GM23338 (cell line): ENCODE measurements around the gene PCYT2. TPM values are rescaled to one million over a fixed set of nuclear protein-coding genes. Genes with fewer than 3 reads are reported as not detected.
A peak's percentile ranks its signal among the peaks of the same experiment; 100 is the strongest.

Experiments used
- ATAC-seq: fragments of 200-7000 bp; cut with Tn5 transposase; 3 replicates; pipeline ENCODE4 v1.9.1; 2020
- DNase-seq: peaks from one replicate; pipeline ENCODE4 v3.0.0-alpha.2; 2015; ENCODE audit warnings: low spot score
- H2AFZ ChIP-seq: fragments of 200-600 bp; sonication (generic); 2 replicates; pipeline ENCODE4 v1.8.0; 2016; ENCODE audit warnings: antibody characterized with exemption, mild to moderate bottlenecking, moderate library complexity
- H3F3A ChIP-seq: fragments of 200-600 bp; sonication (generic); replicated peaks from 2 replicates; pipeline ENCODE4 v1.8.0; 2017; ENCODE audit warnings: antibody characterized with exemption, mixed run types, low read depth
- H3K27ac ChIP-seq: fragments of 200-600 bp; sonication (generic); 2 replicates; pipeline ENCODE4 v1.6.1; 2016; ENCODE audit warnings: low read depth
- H3K27me3 ChIP-seq: fragments of 200-600 bp; sonication (generic); 2 replicates; pipeline ENCODE4 v1.8.0; 2016; ENCODE audit warnings: mild to moderate bottlenecking, mixed run types, moderate library complexity; ENCODE audit not compliant: insufficient read depth
- H3K36me3 ChIP-seq: fragments of 200-600 bp; sonication (generic); 2 replicates; pipeline ENCODE4 v1.8.0; 2016; ENCODE audit warnings: mild to moderate bottlenecking; ENCODE audit not compliant: insufficient read depth
- H3K4me1 ChIP-seq: fragments of 200-600 bp; sonication (generic); 2 replicates; pipeline ENCODE4 v1.8.0; 2016; ENCODE audit warnings: mild to moderate bottlenecking, moderate library complexity; ENCODE audit not compliant: insufficient read depth
- H3K4me2 ChIP-seq: fragments of 200-600 bp; sonication (generic); 2 replicates; pipeline ENCODE4 v1.7.1; 2017; ENCODE audit warnings: mixed run types
- H3K4me3 ChIP-seq: fragments of 200-600 bp; sonication (generic); 2 replicates; pipeline ENCODE4 v1.6.1; 2016; ENCODE audit warnings: mixed run types
- H3K79me2 ChIP-seq: fragments of 200-600 bp; sonication (generic); replicated peaks from 2 replicates; pipeline ENCODE4 v1.8.0; 2017; ENCODE audit warnings: mild to moderate bottlenecking; ENCODE audit not compliant: insufficient read depth
- H3K9me2 ChIP-seq: fragments of 200-600 bp; sonication (generic); 2 replicates; pipeline ENCODE4 v1.8.0; 2017; ENCODE audit not compliant: insufficient read depth
- H4K20me1 ChIP-seq: fragments of 200-600 bp; sonication (generic); replicated peaks from 2 replicates; pipeline ENCODE4 v1.8.0; 2017; ENCODE audit warnings: mild to moderate bottlenecking; ENCODE audit not compliant: insufficient read depth
- H3K27ac Mint-ChIP-seq: 2 replicates; pipeline ENCODE4 v1.8.0; 2020; ENCODE audit warnings: inconsistent platforms, mild to moderate bottlenecking, moderate library complexity, mixed read lengths
- H3K27me3 Mint-ChIP-seq: 3 replicates; pipeline ENCODE4 v1.8.0; 2022; ENCODE audit warnings: low read depth, mild to moderate bottlenecking, moderate library complexity, mixed read lengths, inconsistent platforms; ENCODE audit not compliant: insufficient read depth, poor library complexity
- H3K36me3 Mint-ChIP-seq: 3 replicates; pipeline ENCODE4 v1.8.0; 2021; ENCODE audit warnings: low read depth, mild to moderate bottlenecking, inconsistent platforms, moderate library complexity, mixed read lengths
- H3K4me1 Mint-ChIP-seq: 3 replicates; pipeline ENCODE4 v1.8.0; 2020; ENCODE audit warnings: mild to moderate bottlenecking, inconsistent platforms, mixed read lengths
- H3K4me3 Mint-ChIP-seq: 3 replicates; pipeline ENCODE4 v1.8.0; 2021; ENCODE audit warnings: moderate library complexity, mild to moderate bottlenecking, inconsistent platforms, mixed read lengths
- H3K9me3 Mint-ChIP-seq: 3 replicates; pipeline ENCODE4 v1.8.0; 2020; ENCODE audit warnings: moderate library complexity, mild to moderate bottlenecking, inconsistent platforms, mixed read lengths
- CREB1 ChIP-seq: fragments of 250-450 bp; sonication (Bioruptor Pico); IDR thresholded peaks from 2 replicates; pipeline ENCODE4 v1.5.0; 2020; ENCODE audit warnings: low read depth, mild to moderate bottlenecking, moderate library complexity
- EZH2 ChIP-seq: fragments of 200-600 bp; sonication (generic); IDR thresholded peaks from one replicate; pipeline ENCODE4 v1.8.0; 2017; ENCODE audit warnings: antibody characterized with exemption, mild to moderate bottlenecking, low read depth; ENCODE audit not compliant: unreplicated experiment
- EZH2phosphoT487 ChIP-seq: fragments of 200-600 bp; sonication (generic); IDR thresholded peaks from one replicate; pipeline ENCODE4 v1.8.1; 2018; ENCODE audit warnings: antibody characterized with exemption; ENCODE audit not compliant: unreplicated experiment
- JUNB ChIP-seq: IDR thresholded peaks from one replicate; pipeline ENCODE4 v1.6.1; 2016; ENCODE audit warnings: antibody characterized with exemption; ENCODE audit not compliant: unreplicated experiment
- NANOG ChIP-seq: IDR thresholded peaks from 2 replicates; pipeline ENCODE4 v1.6.1; 2016; ENCODE audit warnings: antibody characterized with exemption, borderline replicate concordance
- POLR2AphosphoS5 ChIP-seq: IDR thresholded peaks from 2 replicates; pipeline ENCODE4 v1.6.1; 2016; ENCODE audit warnings: antibody characterized with exemption, low read depth
- STAT1 ChIP-seq: IDR thresholded peaks from one replicate; pipeline ENCODE4 v1.6.1; 2016; ENCODE audit warnings: antibody characterized with exemption; ENCODE audit not compliant: unreplicated experiment
- ZNF114 ChIP-seq: fragments of 250-450 bp; sonication (Bioruptor Pico); IDR thresholded peaks from 2 replicates; pipeline ENCODE4 v1.5.0; 2020; ENCODE audit warnings: mild to moderate bottlenecking, moderate library complexity
- ZNF331 ChIP-seq: fragments of 250-450 bp; sonication (Bioruptor Pico); IDR thresholded peaks from 2 replicates; pipeline ENCODE4 v1.5.0; 2020; ENCODE audit warnings: low read depth, mild to moderate bottlenecking, moderate library complexity
- polyA plus RNA-seq: library from polyadenylated mRNA; unstranded; fragments of >200 nt; fragmentation: Nextera tagmentation; extraction: Ambion mirVana; gene quantifications from 2 replicates; pipeline ENCODE4 v1.2.1, GENCODE V29; 2016
- total RNA-seq: library from RNA; depleted of rRNA; stranded (reverse); fragments of >200 nt; shearing (Covaris generic); gene quantifications from 2 replicates; pipeline ENCODE4 v1.2.3, GENCODE V29; 2014
- TF ChIP-seq, protein P1 (sequence below): fragments of 250-450 bp; sonication (Bioruptor Pico); IDR thresholded peaks from 2 replicates; pipeline ENCODE4 v1.5.0; 2020; ENCODE audit warnings: mild to moderate bottlenecking, moderate library complexity
- TF ChIP-seq, protein P2 (sequence below): IDR thresholded peaks from 2 replicates; pipeline ENCODE4 v1.6.1; 2016; ENCODE audit warnings: antibody characterized with exemption
- TF ChIP-seq, protein P3 (sequence below), 2 experiments: fragments of 200-600 bp in 1 of 2; sonication (generic) in 1 of 2; conservative IDR thresholded peaks; 2 replicates each; pipeline versions ENCODE4 v1.5.1 to v1.6.1; 2016 to 2017; ENCODE audit warnings: antibody characterized with exemption in 2 of 2, low read depth in 2 of 2, mild to moderate bottlenecking in 2 of 2, moderate library complexity in 1 of 2
- TF ChIP-seq, protein P4 (sequence below): IDR thresholded peaks from one replicate; pipeline ENCODE4 v1.6.1; 2018; ENCODE audit warnings: antibody characterized with exemption; ENCODE audit not compliant: unreplicated experiment

Gene PCYT2
- total and polyA plus RNA-seq, 2 experiments from 2014 or later, result 51.6 to 82.9 TPM

DNA sequence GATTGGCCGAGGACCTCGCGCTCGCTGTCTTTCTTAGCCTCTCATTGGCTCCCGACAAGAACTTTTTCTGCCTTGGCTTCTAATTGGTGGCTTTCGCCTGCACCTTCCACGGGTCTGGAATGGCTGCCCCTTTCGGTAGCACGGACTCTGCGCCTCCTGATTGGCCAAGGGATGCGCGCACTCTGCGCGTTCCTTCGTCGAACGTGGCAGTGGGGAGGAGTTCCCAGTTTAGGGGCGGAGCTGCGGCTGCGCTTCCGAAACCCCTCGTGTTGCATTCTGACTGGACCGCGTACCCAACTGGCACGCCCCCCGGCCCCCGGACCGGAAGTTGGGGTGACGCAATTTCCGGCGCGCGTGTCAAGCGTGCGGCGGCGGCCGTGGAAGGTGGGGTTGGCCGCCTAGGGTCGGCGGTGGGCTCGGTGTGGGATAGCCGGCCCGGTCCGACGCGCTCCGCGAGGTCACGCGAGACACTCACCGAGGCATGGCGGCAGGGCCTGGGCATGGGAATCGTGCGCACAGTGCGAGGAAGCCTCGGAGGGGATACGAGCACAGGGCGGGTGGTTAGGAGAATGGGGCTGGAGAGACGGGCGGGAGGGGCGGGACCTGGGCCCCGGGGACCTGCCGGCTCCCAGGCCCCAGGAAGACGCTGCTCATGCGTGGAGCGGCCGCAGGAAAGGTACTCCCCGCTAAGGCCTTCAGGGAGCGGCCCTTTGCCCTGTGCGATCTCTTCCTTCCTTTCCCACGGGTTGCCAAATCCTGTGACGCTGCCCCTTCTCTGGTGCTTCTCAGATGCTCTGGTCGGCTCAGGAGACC is 50.2 kb downstream of the PCYT2 start:
- Mint-ChIP-seq H3K27ac (peak overlapping the region; percentile 98), H3K4me3 (peak overlapping the region; percentile 95), H3K4me1 (peaks cover 14% of the 10 kb centered on the region), H3K36me3 (peaks cover 49% of the 10 kb centered on the region), H3K27me3 (peaks cover 24% of the 10 kb centered on the region), H3K9me3 (peaks cover 2% of the 10 kb centered on the region; the same call in 1 of the 3 replicates)
- Histone ChIP-seq H2AFZ (no peak overlapping the region), H3K4me1 (peaks cover 13% of the 10 kb centered on the region), H3K36me3 (peaks cover 6% of the 10 kb centered on the region; the same call in 1 of the 2 replicates), H3K79me2 (peaks cover 72% of the 10 kb centered on the region), H3F3A (peaks cover 52% of the 10 kb centered on the region), H3K9me2 (no peaks in the 10 kb centered on the region), H3K27me3 (no peaks in the 10 kb centered on the region), H4K20me1 (peaks cover 40% of the 10 kb centered on the region), H3K27ac (0 out of 2 replicates have a peak overlapping the region, but pooled peaks have one; percentile 40), H3K4me3 (peak overlapping the region; percentile 94), H3K4me2 (peak overlapping the region; percentile 93)
- ATAC-seq, result peak; percentile 91
- peak; percentile 100 for TF ChIP-seq ZNF114 (CRISPR knock-in tag)
- no peak for TF ChIP-seq NANOG
- no peak for TF ChIP-seq JUNB
- TF ChIP-seq, protein P1, sequence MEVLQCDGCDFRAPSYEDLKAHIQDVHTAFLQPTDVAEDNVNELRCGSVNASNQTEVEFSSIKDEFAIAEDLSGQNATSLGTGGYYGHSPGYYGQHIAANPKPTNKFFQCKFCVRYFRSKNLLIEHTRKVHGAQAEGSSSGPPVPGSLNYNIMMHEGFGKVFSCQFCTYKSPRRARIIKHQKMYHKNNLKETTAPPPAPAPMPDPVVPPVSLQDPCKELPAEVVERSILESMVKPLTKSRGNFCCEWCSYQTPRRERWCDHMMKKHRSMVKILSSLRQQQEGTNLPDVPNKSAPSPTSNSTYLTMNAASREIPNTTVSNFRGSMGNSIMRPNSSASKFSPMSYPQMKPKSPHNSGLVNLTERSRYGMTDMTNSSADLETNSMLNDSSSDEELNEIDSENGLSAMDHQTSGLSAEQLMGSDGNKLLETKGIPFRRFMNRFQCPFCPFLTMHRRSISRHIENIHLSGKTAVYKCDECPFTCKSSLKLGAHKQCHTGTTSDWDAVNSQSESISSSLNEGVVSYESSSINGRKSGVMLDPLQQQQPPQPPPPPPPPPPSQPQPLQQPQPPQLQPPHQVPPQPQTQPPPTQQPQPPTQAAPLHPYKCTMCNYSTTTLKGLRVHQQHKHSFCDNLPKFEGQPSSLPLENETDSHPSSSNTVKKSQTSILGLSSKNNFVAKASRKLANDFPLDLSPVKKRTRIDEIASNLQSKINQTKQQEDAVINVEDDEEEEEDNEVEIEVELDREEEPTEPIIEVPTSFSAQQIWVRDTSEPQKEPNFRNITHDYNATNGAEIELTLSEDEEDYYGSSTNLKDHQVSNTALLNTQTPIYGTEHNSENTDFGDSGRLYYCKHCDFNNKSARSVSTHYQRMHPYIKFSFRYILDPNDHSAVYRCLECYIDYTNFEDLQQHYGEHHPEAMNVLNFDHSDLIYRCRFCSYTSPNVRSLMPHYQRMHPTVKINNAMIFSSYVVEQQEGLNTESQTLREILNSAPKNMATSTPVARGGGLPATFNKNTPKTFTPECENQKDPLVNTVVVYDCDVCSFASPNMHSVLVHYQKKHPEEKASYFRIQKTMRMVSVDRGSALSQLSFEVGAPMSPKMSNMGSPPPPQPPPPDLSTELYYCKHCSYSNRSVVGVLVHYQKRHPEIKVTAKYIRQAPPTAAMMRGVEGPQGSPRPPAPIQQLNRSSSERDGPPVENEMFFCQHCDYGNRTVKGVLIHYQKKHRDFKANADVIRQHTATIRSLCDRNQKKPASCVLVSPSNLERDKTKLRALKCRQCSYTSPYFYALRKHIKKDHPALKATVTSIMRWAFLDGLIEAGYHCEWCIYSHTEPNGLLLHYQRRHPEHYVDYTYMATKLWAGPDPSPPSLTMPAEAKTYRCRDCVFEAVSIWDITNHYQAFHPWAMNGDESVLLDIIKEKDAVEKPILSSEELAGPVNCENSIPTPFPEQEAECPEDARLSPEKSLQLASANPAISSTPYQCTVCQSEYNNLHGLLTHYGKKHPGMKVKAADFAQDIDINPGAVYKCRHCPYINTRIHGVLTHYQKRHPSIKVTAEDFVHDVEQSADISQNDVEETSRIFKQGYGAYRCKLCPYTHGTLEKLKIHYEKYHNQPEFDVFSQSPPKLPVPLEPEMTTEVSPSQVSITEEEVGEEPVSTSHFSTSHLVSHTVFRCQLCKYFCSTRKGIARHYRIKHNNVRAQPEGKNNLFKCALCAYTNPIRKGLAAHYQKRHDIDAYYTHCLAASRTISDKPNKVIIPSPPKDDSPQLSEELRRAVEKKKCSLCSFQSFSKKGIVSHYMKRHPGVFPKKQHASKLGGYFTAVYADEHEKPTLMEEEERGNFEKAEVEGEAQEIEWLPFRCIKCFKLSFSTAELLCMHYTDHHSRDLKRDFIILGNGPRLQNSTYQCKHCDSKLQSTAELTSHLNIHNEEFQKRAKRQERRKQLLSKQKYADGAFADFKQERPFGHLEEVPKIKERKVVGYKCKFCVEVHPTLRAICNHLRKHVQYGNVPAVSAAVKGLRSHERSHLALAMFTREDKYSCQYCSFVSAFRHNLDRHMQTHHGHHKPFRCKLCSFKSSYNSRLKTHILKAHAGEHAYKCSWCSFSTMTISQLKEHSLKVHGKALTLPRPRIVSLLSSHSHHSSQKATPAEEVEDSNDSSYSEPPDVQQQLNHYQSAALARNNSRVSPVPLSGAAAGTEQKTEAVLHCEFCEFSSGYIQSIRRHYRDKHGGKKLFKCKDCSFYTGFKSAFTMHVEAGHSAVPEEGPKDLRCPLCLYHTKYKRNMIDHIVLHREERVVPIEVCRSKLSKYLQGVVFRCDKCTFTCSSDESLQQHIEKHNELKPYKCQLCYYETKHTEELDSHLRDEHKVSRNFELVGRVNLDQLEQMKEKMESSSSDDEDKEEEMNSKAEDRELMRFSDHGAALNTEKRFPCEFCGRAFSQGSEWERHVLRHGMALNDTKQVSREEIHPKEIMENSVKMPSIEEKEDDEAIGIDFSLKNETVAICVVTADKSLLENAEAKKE, result no peak
- TF ChIP-seq, protein P2, sequence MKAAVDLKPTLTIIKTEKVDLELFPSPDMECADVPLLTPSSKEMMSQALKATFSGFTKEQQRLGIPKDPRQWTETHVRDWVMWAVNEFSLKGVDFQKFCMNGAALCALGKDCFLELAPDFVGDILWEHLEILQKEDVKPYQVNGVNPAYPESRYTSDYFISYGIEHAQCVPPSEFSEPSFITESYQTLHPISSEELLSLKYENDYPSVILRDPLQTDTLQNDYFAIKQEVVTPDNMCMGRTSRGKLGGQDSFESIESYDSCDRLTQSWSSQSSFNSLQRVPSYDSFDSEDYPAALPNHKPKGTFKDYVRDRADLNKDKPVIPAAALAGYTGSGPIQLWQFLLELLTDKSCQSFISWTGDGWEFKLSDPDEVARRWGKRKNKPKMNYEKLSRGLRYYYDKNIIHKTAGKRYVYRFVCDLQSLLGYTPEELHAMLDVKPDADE, result peak; percentile 66
- 0 out of 2 replicates have a peak, but pooled peaks have one; percentile 42 for TF ChIP-seq ZNF331 (CRISPR knock-in tag)
- TF ChIP-seq, protein P3, sequence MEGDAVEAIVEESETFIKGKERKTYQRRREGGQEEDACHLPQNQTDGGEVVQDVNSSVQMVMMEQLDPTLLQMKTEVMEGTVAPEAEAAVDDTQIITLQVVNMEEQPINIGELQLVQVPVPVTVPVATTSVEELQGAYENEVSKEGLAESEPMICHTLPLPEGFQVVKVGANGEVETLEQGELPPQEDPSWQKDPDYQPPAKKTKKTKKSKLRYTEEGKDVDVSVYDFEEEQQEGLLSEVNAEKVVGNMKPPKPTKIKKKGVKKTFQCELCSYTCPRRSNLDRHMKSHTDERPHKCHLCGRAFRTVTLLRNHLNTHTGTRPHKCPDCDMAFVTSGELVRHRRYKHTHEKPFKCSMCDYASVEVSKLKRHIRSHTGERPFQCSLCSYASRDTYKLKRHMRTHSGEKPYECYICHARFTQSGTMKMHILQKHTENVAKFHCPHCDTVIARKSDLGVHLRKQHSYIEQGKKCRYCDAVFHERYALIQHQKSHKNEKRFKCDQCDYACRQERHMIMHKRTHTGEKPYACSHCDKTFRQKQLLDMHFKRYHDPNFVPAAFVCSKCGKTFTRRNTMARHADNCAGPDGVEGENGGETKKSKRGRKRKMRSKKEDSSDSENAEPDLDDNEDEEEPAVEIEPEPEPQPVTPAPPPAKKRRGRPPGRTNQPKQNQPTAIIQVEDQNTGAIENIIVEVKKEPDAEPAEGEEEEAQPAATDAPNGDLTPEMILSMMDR (conservative IDR thresholded peaks at IDR 0.05; ENCODE audit: low read depth in 2 of 2), result no peak
- TF ChIP-seq EZH2phosphoT487, result no peak
- TF ChIP-seq, protein P4, sequence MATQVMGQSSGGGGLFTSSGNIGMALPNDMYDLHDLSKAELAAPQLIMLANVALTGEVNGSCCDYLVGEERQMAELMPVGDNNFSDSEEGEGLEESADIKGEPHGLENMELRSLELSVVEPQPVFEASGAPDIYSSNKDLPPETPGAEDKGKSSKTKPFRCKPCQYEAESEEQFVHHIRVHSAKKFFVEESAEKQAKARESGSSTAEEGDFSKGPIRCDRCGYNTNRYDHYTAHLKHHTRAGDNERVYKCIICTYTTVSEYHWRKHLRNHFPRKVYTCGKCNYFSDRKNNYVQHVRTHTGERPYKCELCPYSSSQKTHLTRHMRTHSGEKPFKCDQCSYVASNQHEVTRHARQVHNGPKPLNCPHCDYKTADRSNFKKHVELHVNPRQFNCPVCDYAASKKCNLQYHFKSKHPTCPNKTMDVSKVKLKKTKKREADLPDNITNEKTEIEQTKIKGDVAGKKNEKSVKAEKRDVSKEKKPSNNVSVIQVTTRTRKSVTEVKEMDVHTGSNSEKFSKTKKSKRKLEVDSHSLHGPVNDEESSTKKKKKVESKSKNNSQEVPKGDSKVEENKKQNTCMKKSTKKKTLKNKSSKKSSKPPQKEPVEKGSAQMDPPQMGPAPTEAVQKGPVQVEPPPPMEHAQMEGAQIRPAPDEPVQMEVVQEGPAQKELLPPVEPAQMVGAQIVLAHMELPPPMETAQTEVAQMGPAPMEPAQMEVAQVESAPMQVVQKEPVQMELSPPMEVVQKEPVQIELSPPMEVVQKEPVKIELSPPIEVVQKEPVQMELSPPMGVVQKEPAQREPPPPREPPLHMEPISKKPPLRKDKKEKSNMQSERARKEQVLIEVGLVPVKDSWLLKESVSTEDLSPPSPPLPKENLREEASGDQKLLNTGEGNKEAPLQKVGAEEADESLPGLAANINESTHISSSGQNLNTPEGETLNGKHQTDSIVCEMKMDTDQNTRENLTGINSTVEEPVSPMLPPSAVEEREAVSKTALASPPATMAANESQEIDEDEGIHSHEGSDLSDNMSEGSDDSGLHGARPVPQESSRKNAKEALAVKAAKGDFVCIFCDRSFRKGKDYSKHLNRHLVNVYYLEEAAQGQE, result no peak
- TF ChIP-seq POLR2AphosphoS5, result peak; percentile 97
- no peak for TF ChIP-seq EZH2
- TF ChIP-seq STAT1, result no peak
- peak; percentile 91 for TF ChIP-seq CREB1 (CRISPR knock-in tag)
- DNase-seq, result peak; percentile 100
